GM19324 (cell line): ENCODE measurements around the gene LRRC8D.
A peak's percentile ranks its signal among the peaks of the same experiment; 100 is the strongest.
"Not testable (repeated sequence)": the region's sequence is repeated elsewhere in the genome, so short reads cannot be mapped to it uniquely, and the experiment has no call there.

Source experiments
- ATAC-seq: cut with Tn5 transposase; IDR thresholded peaks from one replicate; pipeline ENCODE4 v1.9.1; 2021; ENCODE audit warnings: mild to moderate bottlenecking, moderate library complexity; ENCODE audit not compliant: unreplicated experiment, low FRiP score

LRRC8D gene

GRCh38 chr1:89820422-89821321 lies at the start of gene LRRC8D:
LRRC8D (plus strand) TSS chr1:89821032; CDS start chr1:89933069, 112,037 bp downstream.
- ATAC-seq, result peak; percentile 82

GRCh38 chr1:89771991-89772560 lies 48.8 kb upstream of the LRRC8D start:
- no peak for ATAC-seq

GRCh38 chr1:89776104-89776503 lies 44.7 kb upstream of the LRRC8D start:
- ATAC-seq, result not testable (repeated sequence)

GRCh38 chr1:89777271-89777670 lies 43.6 kb upstream of the LRRC8D start:
- not testable (repeated sequence) for ATAC-seq

GRCh38 chr1:89779151-89779940 lies 41.5 kb upstream of the LRRC8D start:
- ATAC-seq, result no peak

GRCh38 chr1:89780721-89781120 lies 40.1 kb upstream of the LRRC8D start:
- no peak for ATAC-seq

GRCh38 chr1:89781494-89782126 lies 39.2 kb upstream of the LRRC8D start:
- no peak for ATAC-seq

- ATAC-seq, result no peak
Measured at GRCh38 chr1:89786628-89787214, 34.1 kb upstream of the LRRC8D start.

GRCh38 chr1:89790592-89790991 lies 30.2 kb upstream of the LRRC8D start:
- ATAC-seq, result no peak

GRCh38 chr1:89791064-89791726 lies 29.6 kb upstream of the LRRC8D start:
- ATAC-seq, result no peak

- ATAC-seq, result no peak
Measured at GRCh38 chr1:89794406-89794805, 26.4 kb upstream of the LRRC8D start.

- not testable (repeated sequence) for ATAC-seq
Measured at GRCh38 chr1:89795571-89795970, 25.3 kb upstream of the LRRC8D start.

- not testable (repeated sequence) for ATAC-seq
Measured at GRCh38 chr1:89797876-89798275, 23.0 kb upstream of the LRRC8D start.

- no peak for ATAC-seq
Measured at GRCh38 chr1:89799495-89799894, 21.3 kb upstream of the LRRC8D start.

- ATAC-seq, result no peak
Measured at GRCh38 chr1:89800022-89800655, 20.7 kb upstream of the LRRC8D start.

GRCh38 chr1:89800718-89801117 lies 20.1 kb upstream of the LRRC8D start:
- no peak for ATAC-seq

GRCh38 chr1:89802051-89802450 lies 18.8 kb upstream of the LRRC8D start:
- no peak for ATAC-seq

GRCh38 chr1:89802841-89803240 lies 18.0 kb upstream of the LRRC8D start:
- no peak for ATAC-seq

GRCh38 chr1:89804642-89805237 lies 16.1 kb upstream of the LRRC8D start:
- ATAC-seq, result no peak
